Esophagus mucosa (tissue), 1 donor: ENCODE measurements around the gene SMYD4. TPM values are rescaled to one million over a fixed set of nuclear protein-coding genes. Genes with fewer than 3 reads are reported as not detected.
"Not testable (repeated sequence)": the region's sequence is repeated elsewhere in the genome, so short reads cannot be mapped to it uniquely, and the experiment has no call there.

ENCODE experiments used
- ATAC-seq: fragments of 200-7000 bp; cut with Tn5 transposase; one replicate; pipeline ENCODE4 v1.9.1; 2020
- total RNA-seq: library from RNA; stranded (reverse); gene quantifications from one replicate; pipeline ENCODE4 v1.2.4, GENCODE V29; 2023
- donor health status: DM: yes; HTN: yes; CAD: no.

Gene SMYD4
- total RNA-seq, 1 donor from 2014 or later, result 5.7 TPM

GRCh38 chr17:1829216-1829591 lies 498 bp downstream of the SMYD4 start:
- ATAC-seq, result peak; percentile 28

GRCh38 chr17:1820528-1821252 lies 9.0 kb downstream of the SMYD4 start:
- no peak for ATAC-seq

GRCh38 chr17:1813088-1813487 lies 16.6 kb downstream of the SMYD4 start:
- ATAC-seq, result no peak

- ATAC-seq, result no peak
These were observed 19.1 kb downstream of the SMYD4 start for GRCh38 chr17:1810450-1811103.

- ATAC-seq, result not testable (repeated sequence)
These were observed 19.9 kb downstream of the SMYD4 start for GRCh38 chr17:1809815-1810214.

GRCh38 chr17:1808644-1809043 lies 21.1 kb downstream of the SMYD4 start:
- no peak for ATAC-seq

GRCh38 chr17:1807890-1808289 lies 21.8 kb downstream of the SMYD4 start:
- no peak for ATAC-seq

- no peak for ATAC-seq
These were observed 26.4 kb downstream of the SMYD4 start for GRCh38 chr17:1803280-1803679.

- ATAC-seq, result no peak
These were observed 27.3 kb downstream of the SMYD4 start for GRCh38 chr17:1802429-1802828.

- no peak for ATAC-seq
These were observed 29.0 kb downstream of the SMYD4 start for GRCh38 chr17:1800712-1801111.

GRCh38 chr17:1800240-1800639 lies 29.5 kb downstream of the SMYD4 start:
- no peak for ATAC-seq

- ATAC-seq, result not testable (repeated sequence)
These were observed 31.9 kb downstream of the SMYD4 start for GRCh38 chr17:1797846-1798245.

- ATAC-seq, result no peak
These were observed 32.4 kb downstream of the SMYD4 start for GRCh38 chr17:1797323-1797722.

GRCh38 chr17:1796800-1797199 lies 32.9 kb downstream of the SMYD4 start:
- no peak for ATAC-seq

- peak; percentile 69 for ATAC-seq
These were observed 36.3 kb downstream of the SMYD4 start for GRCh38 chr17:1793447-1793806.

GRCh38 chr17:1792495-1793446 lies 36.9 kb downstream of the SMYD4 start:
- no peak for ATAC-seq

GRCh38 chr17:1789936-1790335 lies 39.8 kb downstream of the SMYD4 start:
- no peak for ATAC-seq

- ATAC-seq, result peak; percentile 83
These were observed 42.3 kb downstream of the SMYD4 start for GRCh38 chr17:1787301-1787902.

GRCh38 chr17:1786708-1787107 lies 43.0 kb downstream of the SMYD4 start:
- no peak for ATAC-seq

- no peak for ATAC-seq
These were observed 43.8 kb downstream of the SMYD4 start for GRCh38 chr17:1785930-1786329.

GRCh38 chr17:1783834-1784611 lies 45.7 kb downstream of the SMYD4 start:
- ATAC-seq, result peak; percentile 65

GRCh38 chr17:1783271-1783670 lies 46.4 kb downstream of the SMYD4 start:
- ATAC-seq, result peak; percentile 16
